H9 (cell line): ENCODE measurements around the gene ANO3. TPM values are rescaled to one million over a fixed set of nuclear protein-coding genes. Genes with fewer than 3 reads are reported as not detected.

Source experiments
- DNase-seq: peaks from one replicate; pipeline ENCODE4 v3.0.0-alpha.2; 2017
- H2AFZ ChIP-seq: one replicate; pipeline ENCODE4 v1.6.1; 2013; ENCODE audit warnings: mild to moderate bottlenecking, low read length, control low read depth, moderate library complexity
- H2AK5ac ChIP-seq: 2 replicates; pipeline ENCODE4 v1.6.1; 2013; ENCODE audit warnings: low read length, control low read depth, mixed read lengths; ENCODE audit not compliant: insufficient read length
- H2BK120ac ChIP-seq: one replicate; pipeline ENCODE4 v1.6.1; 2013; ENCODE audit warnings: low read depth, mild to moderate bottlenecking, low read length, control low read depth, inconsistent platforms; ENCODE audit not compliant: poor library complexity, severe bottlenecking
- H2BK12ac ChIP-seq: 2 replicates; pipeline ENCODE4 v1.6.1; 2013; ENCODE audit warnings: low read length, control low read depth, mixed read lengths, low read depth; ENCODE audit not compliant: insufficient read length
- H2BK15ac ChIP-seq: 2 replicates; pipeline ENCODE4 v1.6.1; 2013; ENCODE audit warnings: low read depth, low read length, control low read depth
- H2BK20ac ChIP-seq: one replicate; pipeline ENCODE4 v1.6.1; 2013; ENCODE audit warnings: low read depth, mild to moderate bottlenecking, low read length, control low read depth, inconsistent platforms; ENCODE audit not compliant: poor library complexity, severe bottlenecking
- H2BK5ac ChIP-seq: 2 replicates; pipeline ENCODE4 v1.6.1; 2013; ENCODE audit warnings: low read length, control low read depth, mixed read lengths; ENCODE audit not compliant: insufficient read length
- H3K14ac ChIP-seq: 2 replicates; pipeline ENCODE4 v1.6.1; 2013; ENCODE audit warnings: low read length, control low read depth; ENCODE audit not compliant: insufficient read depth
- H3K18ac ChIP-seq: 2 replicates; pipeline ENCODE4 v1.6.1; 2013; ENCODE audit warnings: low read depth, mild to moderate bottlenecking, mixed read lengths, low read length, control low read depth; ENCODE audit not compliant: insufficient read length
- H3K23ac ChIP-seq: 2 replicates; pipeline ENCODE4 v1.6.1; 2013; ENCODE audit warnings: low read length, control low read depth, mixed read lengths, low read depth; ENCODE audit not compliant: insufficient read length
- H3K23me2 ChIP-seq: 2 replicates; pipeline ENCODE4 v1.6.1; 2013; ENCODE audit warnings: low read depth, mild to moderate bottlenecking, mixed read lengths, low read length, control low read depth; ENCODE audit not compliant: insufficient read length, poor library complexity, severe bottlenecking
- H3K27ac ChIP-seq: 2 replicates; pipeline ENCODE4 v1.5.1; 2013; ENCODE audit warnings: low read length, control low read depth, mixed read lengths, low read depth; ENCODE audit not compliant: insufficient read length
- H3K27me3 ChIP-seq: 2 replicates; pipeline ENCODE4 v1.6.1; 2013; ENCODE audit warnings: low read length, control low read depth, inconsistent platforms; ENCODE audit not compliant: insufficient read depth
- H3K4ac ChIP-seq: 2 replicates; pipeline ENCODE4 v1.6.1; 2013; ENCODE audit warnings: low read depth, mild to moderate bottlenecking, control low read depth, inconsistent platforms, low read length, moderate library complexity
- H3K4me1 ChIP-seq: 2 replicates; pipeline ENCODE4 v1.6.1; 2013; ENCODE audit warnings: low read length, control low read depth, inconsistent platforms; ENCODE audit not compliant: insufficient read depth
- H3K4me2 ChIP-seq: 2 replicates; pipeline ENCODE4 v1.6.1; 2013; ENCODE audit warnings: low read length, control low read depth, mixed read lengths; ENCODE audit not compliant: insufficient read length, insufficient read depth
- H3K56ac ChIP-seq: 2 replicates; pipeline ENCODE4 v1.6.1; 2013; ENCODE audit warnings: low read depth, mild to moderate bottlenecking, mixed read lengths, low read length, control low read depth; ENCODE audit not compliant: insufficient read length
- H3K79me1 ChIP-seq: 2 replicates; pipeline ENCODE4 v1.6.1; 2013; ENCODE audit warnings: low read depth, mild to moderate bottlenecking, moderate library complexity, low read length, control low read depth, inconsistent platforms; ENCODE audit not compliant: insufficient read depth, poor library complexity, severe bottlenecking
- H3K79me2 ChIP-seq: 2 replicates; pipeline ENCODE4 v1.6.1; 2013; ENCODE audit warnings: low read length, control low read depth, inconsistent platforms; ENCODE audit not compliant: insufficient read depth
- H3K9ac ChIP-seq: 2 replicates; pipeline ENCODE4 v1.6.1; 2013; ENCODE audit warnings: low read length, control low read depth, mixed read lengths; ENCODE audit not compliant: insufficient read length; ENCODE audit errors: extremely low read depth
- H3K9me3 ChIP-seq: one replicate; pipeline ENCODE4 v1.6.1; 2013; ENCODE audit warnings: low read depth, low read length, inconsistent platforms; ENCODE audit not compliant: control insufficient read depth
- H3T11ph ChIP-seq: one replicate; pipeline ENCODE4 v1.6.1; 2013; ENCODE audit warnings: mild to moderate bottlenecking, low read length, control low read depth, inconsistent platforms
- H4K20me1 ChIP-seq: one replicate; pipeline ENCODE4 v1.6.1; 2013; ENCODE audit not compliant: control insufficient read depth, insufficient read length, insufficient read depth
- H4K5ac ChIP-seq: 2 replicates; pipeline ENCODE4 v1.6.1; 2013; ENCODE audit warnings: low read depth, mild to moderate bottlenecking, mixed read lengths, low read length, control low read depth; ENCODE audit not compliant: insufficient read length
- H4K8ac ChIP-seq: replicated peaks from 2 replicates; pipeline ENCODE4 v1.6.1; 2013; ENCODE audit warnings: low read length, control low read depth, mixed read lengths, low read depth; ENCODE audit not compliant: insufficient read length
- H4K91ac ChIP-seq: 2 replicates; pipeline ENCODE4 v1.6.1; 2013; ENCODE audit warnings: low read depth, mild to moderate bottlenecking, moderate library complexity, mixed read lengths, low read length, control low read depth; ENCODE audit not compliant: insufficient read length
- H3K27ac Mint-ChIP-seq, 3 experiments: 2 replicates in 2 of 3; 3 replicates in 1 of 3; pipeline ENCODE4 v1.8.0; 2020 to 2021; ENCODE audit warnings: mixed read lengths in 3 of 3, mild to moderate bottlenecking in 1 of 3, moderate library complexity in 1 of 3
- H3K27me3 Mint-ChIP-seq: 2 replicates; pipeline ENCODE4 v1.8.0; 2021; ENCODE audit warnings: low read depth, mild to moderate bottlenecking, moderate library complexity, mixed read lengths
- H3K36me3 Mint-ChIP-seq, 3 experiments: 2 replicates in 2 of 3; 3 replicates in 1 of 3; pipeline ENCODE4 v1.8.0; 2020 to 2021; ENCODE audit warnings: low read depth in 3 of 3, mixed read lengths in 3 of 3; ENCODE audit not compliant: insufficient read depth in 1 of 3
- H3K4me1 Mint-ChIP-seq, 2 experiments: 2 replicates each; pipeline ENCODE4 v1.8.0; 2020; ENCODE audit warnings: mixed read lengths in 2 of 2
- H3K4me3 Mint-ChIP-seq, 2 experiments: 2 replicates in 1 of 2; 3 replicates in 1 of 2; pipeline ENCODE4 v1.8.0; 2020 to 2021; ENCODE audit warnings: mild to moderate bottlenecking in 2 of 2, mixed read lengths in 2 of 2, moderate library complexity in 1 of 2
- H3K9me3 Mint-ChIP-seq, 2 experiments: 2 replicates in 1 of 2; 3 replicates in 1 of 2; pipeline ENCODE4 v1.8.0; 2020; ENCODE audit warnings: mild to moderate bottlenecking in 2 of 2, mixed read lengths in 2 of 2, moderate library complexity in 1 of 2
- CTCF ChIP-seq: fragments of 200-600 bp; sonication (generic); conservative IDR thresholded peaks from 3 replicates; pipeline ENCODE4 v1.8.0; 2021; ENCODE audit warnings: antibody characterized with exemption, mild to moderate bottlenecking
- WGBS: extraction: QIAGEN DNeasy Blood & Tissue Kit; methylation state at CpG from one replicate; pipeline ENCODE4 v1.1.7; 2013; ENCODE audit warnings: missing lambda C conversion rate, low lambda C conversion rate, mixed read lengths; ENCODE audit not compliant: insufficient read length; ENCODE audit errors: extremely low coverage; 5-methylcytosine and 5-hydroxymethylcytosine counted together
- total RNA-seq: library from RNA; stranded (reverse); gene quantifications from 2 replicates; pipeline ENCODE4 v1.2.1, GENCODE V29; 2021

ANO3 gene
- total RNA-seq, 1 experiment from 2014 or later: not detected

DNA sequence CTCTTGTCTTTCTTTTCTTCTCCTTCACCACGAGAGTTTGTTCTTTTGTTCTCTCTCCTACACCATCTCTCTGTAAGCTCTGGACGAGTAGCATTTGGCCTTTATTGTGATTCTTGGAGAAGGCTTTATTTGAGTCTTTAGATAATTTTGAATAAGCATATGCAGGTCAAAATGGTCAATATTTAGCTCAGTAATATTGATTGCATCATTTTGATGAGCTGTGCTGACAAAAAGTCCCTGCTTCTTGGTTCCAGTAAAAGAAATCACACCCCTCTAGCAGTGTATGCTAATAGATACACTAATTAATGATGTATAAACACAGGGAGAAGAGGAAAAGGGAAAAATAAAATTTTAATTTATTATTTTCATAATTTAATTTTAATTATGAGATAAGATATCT, 266.0 kb downstream of the ANO3 start:
- Histone ChIP-seq H4K8ac (no peak overlapping the region), H3K4ac (no peak overlapping the region), H2BK120ac (no peak overlapping the region), H3T11ph (no peak overlapping the region), H4K20me1 (no peaks in the 10 kb centered on the region), H3K27me3 (no peaks in the 10 kb centered on the region), H3K4me2 (no peak overlapping the region), H2BK12ac (no peak overlapping the region), H2BK20ac (no peak overlapping the region), H4K91ac (no peak overlapping the region), H3K56ac (no peak overlapping the region), H3K14ac (no peak overlapping the region), H2AFZ (no peak overlapping the region), H3K9me3 (no peaks in the 10 kb centered on the region), H3K23ac (no peak overlapping the region), H3K9ac (no peak overlapping the region), H2AK5ac (no peak overlapping the region), H3K4me1 (no peaks in the 10 kb centered on the region), H4K5ac (no peak overlapping the region), H3K79me2 (no peaks in the 10 kb centered on the region), H3K18ac (no peak overlapping the region), H3K23me2 (no peaks in the 10 kb centered on the region), H3K79me1 (no peaks in the 10 kb centered on the region), H2BK5ac (no peak overlapping the region), H2BK15ac (no peak overlapping the region), H3K27ac (no peak overlapping the region)
- Mint-ChIP-seq H3K4me3 (no peak overlapping the region), H3K27ac (no peak overlapping the region), H3K9me3 (no peaks in the 10 kb centered on the region; a peak in 1 of 5 replicates), H3K27me3 (no peaks in the 10 kb centered on the region; the same call in none of the 2 replicates), H3K36me3 (no peaks in the 10 kb centered on the region), H3K4me1 (peaks cover 0 to 4% of the 10 kb centered on the region in 2 experiments; a peak in 1 of 4 replicates)
- no CpG with 5 or more reads among the region's 2 CpGs for WGBS
- no peak for DNase-seq
- TF ChIP-seq CTCF: no peak
